Natural killer cell treated with Interleukin-12 subunit alpha and Interleukin-12 subunit beta and Interleukin-15 and Interleukin-18, amount 100 ng/mL, for 72 hours (primary cell): ENCODE results near the gene CNNM1. TPM values are rescaled to one million over a fixed set of nuclear protein-coding genes. Genes with fewer than 3 reads are reported as not detected.

ENCODE experiments used
- ATAC-seq, 2 donors: fragments of 150-1000 bp; cut with Tn5 transposase in 1 of 2; sonication (Bioruptor Pico), chemical (Tn5 transposase) in 1 of 2; 2 replicates each; pipeline ENCODE4 v1.10.0; 2021
- DNase-seq: peaks from one replicate; pipeline ENCODE4 v3.0.0; 2022; ENCODE audit warnings: low spot score
- H3K27ac Mint-ChIP-seq, 2 donors: 1 replicate in 1 of 2; 2 replicates in 1 of 2; pipeline ENCODE4 v1.8.0; 2022; ENCODE audit warnings: mixed read lengths in 2 of 2, mild to moderate bottlenecking in 1 of 2, moderate library complexity in 1 of 2
- H3K27me3 Mint-ChIP-seq, 2 donors: 1 replicate in 1 of 2; 2 replicates in 1 of 2; pipeline ENCODE4 v1.8.0; 2022; ENCODE audit warnings: mixed read lengths in 2 of 2
- H3K36me3 Mint-ChIP-seq: one replicate; pipeline ENCODE4 v1.8.0; 2022; ENCODE audit warnings: mixed read lengths
- H3K4me1 Mint-ChIP-seq, 2 donors: 1 replicate in 1 of 2; 2 replicates in 1 of 2; pipeline ENCODE4 v1.8.0; 2022; ENCODE audit warnings: low read depth in 2 of 2, mixed read lengths in 2 of 2, mild to moderate bottlenecking in 1 of 2
- H3K4me3 Mint-ChIP-seq: one replicate; pipeline ENCODE4 v1.8.0; 2022; ENCODE audit warnings: mixed read lengths
- H3K9me3 Mint-ChIP-seq: 2 replicates; pipeline ENCODE4 v1.8.0; 2022; ENCODE audit warnings: mixed read lengths
- total RNA-seq, 2 donors: library from RNA; stranded (reverse); gene quantifications; one replicate each; pipeline ENCODE4 v1.2.3, GENCODE V29; 2022

The CNNM1 gene
- total RNA-seq, 2 donors from 2014 or later: not detected

- H3K36me3 Mint-ChIP-seq: peaks cover 7% of the 10 kb centered on the region
- no peaks in the 10 kb centered on the region for H3K27me3 Mint-ChIP-seq
- ATAC-seq (no peak), DNase-seq (no peak)
- H3K9me3 Mint-ChIP-seq: no peaks in the 10 kb centered on the region
- H3K27ac Mint-ChIP-seq: no peak overlapping the region
- peaks cover 5 to 8% of the 10 kb centered on the region in 2 donors for H3K4me1 Mint-ChIP-seq
- no peak overlapping the region for H3K4me3 Mint-ChIP-seq
Observed at GRCh38 chr10:99394256-99394655, 65.1 kb downstream of the CNNM1 start.

- Mint-ChIP-seq H3K4me3 (no peak overlapping the region), H3K27ac (no peak overlapping the region), H3K27me3 (no peaks in the 10 kb centered on the region), H3K4me1 (peaks cover 5 to 8% of the 10 kb centered on the region in 2 donors), H3K9me3 (no peaks in the 10 kb centered on the region), H3K36me3 (peaks cover 7% of the 10 kb centered on the region)
- DNase-seq (no peak), ATAC-seq (no peak)
Observed at GRCh38 chr10:99394761-99395386, 65.7 kb downstream of the CNNM1 start.

- Mint-ChIP-seq H3K36me3 (peaks cover 7% of the 10 kb centered on the region), H3K27ac (peak overlapping the region in 1 of 2 donors; percentile 37), H3K4me3 (no peak overlapping the region), H3K27me3 (no peaks in the 10 kb centered on the region), H3K9me3 (no peaks in the 10 kb centered on the region), H3K4me1 (peaks cover 5 to 8% of the 10 kb centered on the region in 2 donors)
- no peak for ATAC-seq
- no peak for DNase-seq
Observed at GRCh38 chr10:99395750-99396445, 66.7 kb downstream of the CNNM1 start.

- DNase-seq: no peak
- Mint-ChIP-seq H3K4me1 (peaks cover 5 to 8% of the 10 kb centered on the region in 2 donors), H3K9me3 (no peaks in the 10 kb centered on the region), H3K27ac (no peak overlapping the region), H3K36me3 (peaks cover 7% of the 10 kb centered on the region), H3K4me3 (no peak overlapping the region), H3K27me3 (no peaks in the 10 kb centered on the region)
- no peak for ATAC-seq
Observed at GRCh38 chr10:99396471-99396870, 67.3 kb downstream of the CNNM1 start.

GRCh38 chr10:99399664-99400063 is 70.5 kb downstream of the CNNM1 start:
- Mint-ChIP-seq H3K4me3 (no peak overlapping the region), H3K4me1 (peaks cover 4 to 5% of the 10 kb centered on the region in 2 donors), H3K36me3 (peaks cover 13% of the 10 kb centered on the region), H3K9me3 (no peaks in the 10 kb centered on the region), H3K27me3 (no peaks in the 10 kb centered on the region), H3K27ac (no peak overlapping the region)
- ATAC-seq (no peak), DNase-seq (no peak)

- no peak for DNase-seq
- Mint-ChIP-seq H3K27me3 (no peaks in the 10 kb centered on the region), H3K4me3 (no peak overlapping the region), H3K36me3 (peaks cover 13% of the 10 kb centered on the region), H3K27ac (no peak overlapping the region), H3K9me3 (no peaks in the 10 kb centered on the region), H3K4me1 (no peaks in the 10 kb centered on the region)
- no peak for ATAC-seq
Observed at GRCh38 chr10:99403674-99404073, 74.5 kb downstream of the CNNM1 start.

- no peaks in the 10 kb centered on the region for H3K27me3 Mint-ChIP-seq
- ATAC-seq: no peak
- no peak overlapping the region for H3K27ac Mint-ChIP-seq
- H3K36me3 Mint-ChIP-seq: peaks cover 13% of the 10 kb centered on the region
- no peaks in the 10 kb centered on the region for H3K4me1 Mint-ChIP-seq
- H3K4me3 Mint-ChIP-seq: no peak overlapping the region
- H3K9me3 Mint-ChIP-seq: no peaks in the 10 kb centered on the region
- DNase-seq: no peak
Observed at GRCh38 chr10:99406149-99406548, 77.0 kb downstream of the CNNM1 start.

- Mint-ChIP-seq H3K9me3 (no peaks in the 10 kb centered on the region), H3K4me1 (peaks cover 3 to 8% of the 10 kb centered on the region in 2 donors), H3K36me3 (peaks cover 7% of the 10 kb centered on the region), H3K27me3 (no peaks in the 10 kb centered on the region), H3K27ac (no peak overlapping the region), H3K4me3 (no peak overlapping the region)
- ATAC-seq (no peak), DNase-seq (no peak)
Observed at GRCh38 chr10:99410146-99410545, 81.0 kb downstream of the CNNM1 start.

GRCh38 chr10:99410876-99411275 is 81.7 kb downstream of the CNNM1 start:
- Mint-ChIP-seq H3K4me1 (peaks cover 3 to 8% of the 10 kb centered on the region in 2 donors), H3K27ac (no peak overlapping the region), H3K9me3 (no peaks in the 10 kb centered on the region), H3K36me3 (peaks cover 2% of the 10 kb centered on the region), H3K4me3 (no peak overlapping the region), H3K27me3 (no peaks in the 10 kb centered on the region)
- ATAC-seq: no peak
- no peak for DNase-seq

GRCh38 chr10:99411546-99411945 is 82.4 kb downstream of the CNNM1 start:
- no peak overlapping the region for H3K27ac Mint-ChIP-seq
- no peaks in the 10 kb centered on the region for H3K9me3 Mint-ChIP-seq
- no peak overlapping the region for H3K4me3 Mint-ChIP-seq
- peaks cover 3 to 8% of the 10 kb centered on the region in 2 donors for H3K4me1 Mint-ChIP-seq
- ATAC-seq (no peak), DNase-seq (no peak)
- H3K36me3 Mint-ChIP-seq: no peaks in the 10 kb centered on the region
- H3K27me3 Mint-ChIP-seq: no peaks in the 10 kb centered on the region

- Mint-ChIP-seq H3K27ac (no peak overlapping the region), H3K27me3 (no peaks in the 10 kb centered on the region)
- no peak for ATAC-seq
Observed at GRCh38 chr10:99412099-99412498, 82.9 kb downstream of the CNNM1 start.

GRCh38 chr10:99418910-99419624 is 89.9 kb downstream of the CNNM1 start:
- Mint-ChIP-seq H3K4me3 (no peak overlapping the region), H3K27me3 (no peaks in the 10 kb centered on the region), H3K9me3 (no peaks in the 10 kb centered on the region), H3K36me3 (peaks cover 13% of the 10 kb centered on the region), H3K27ac (no peak overlapping the region), H3K4me1 (peaks cover 2 to 4% of the 10 kb centered on the region in 2 donors)
- no peak for ATAC-seq
- DNase-seq: no peak

More at GRCh38 chr10:99412099-99412498, 82.9 kb downstream of the CNNM1 start:
- H3K4me3 Mint-ChIP-seq: no peak overlapping the region
- H3K4me1 Mint-ChIP-seq: peaks cover 3 to 8% of the 10 kb centered on the region in 2 donors
- H3K9me3 Mint-ChIP-seq: no peaks in the 10 kb centered on the region
- DNase-seq: no peak
- H3K36me3 Mint-ChIP-seq: no peaks in the 10 kb centered on the region

GRCh38 chr10:99419688-99420087 is 90.5 kb downstream of the CNNM1 start:
- no peaks in the 10 kb centered on the region for H3K9me3 Mint-ChIP-seq

GRCh38 chr10:99421233-99421739 is 92.1 kb downstream of the CNNM1 start:
- H3K9me3 Mint-ChIP-seq: no peaks in the 10 kb centered on the region
- peaks cover 23% of the 10 kb centered on the region for H3K36me3 Mint-ChIP-seq
- ATAC-seq (no peak), DNase-seq (no peak)
- peaks cover 0 to 2% of the 10 kb centered on the region in 2 donors for H3K4me1 Mint-ChIP-seq
- no peak overlapping the region for H3K4me3 Mint-ChIP-seq
- H3K27me3 Mint-ChIP-seq: no peaks in the 10 kb centered on the region
- H3K27ac Mint-ChIP-seq: no peak overlapping the region

More at GRCh38 chr10:99419688-99420087, 90.5 kb downstream of the CNNM1 start:
- no peak for DNase-seq
- no peak for ATAC-seq
- Mint-ChIP-seq H3K27me3 (no peaks in the 10 kb centered on the region), H3K4me1 (peaks cover 0 to 2% of the 10 kb centered on the region in 2 donors), H3K27ac (no peak overlapping the region), H3K4me3 (no peak overlapping the region), H3K36me3 (peaks cover 15% of the 10 kb centered on the region)
